Heart left ventricle (tissue), 16 donors: ENCODE results near the gene CXorf58. TPM values are rescaled to one million over a fixed set of nuclear protein-coding genes. Genes with fewer than 3 reads are reported as not detected.
A peak's percentile ranks its signal among the peaks of the same experiment; 100 is the strongest.

Source experiments
- ATAC-seq, 4 donors: fragments of 200-7000 bp; cut with Tn5 transposase; one replicate each; pipeline ENCODE4 v1.9.1; 2020 to 2022; ENCODE audit warnings: moderate library complexity in 4 of 4, mild to moderate bottlenecking in 3 of 4, moderate number of reproducible peaks in 1 of 4
- DNase-seq, 5 donors: peaks; one replicate each; pipeline ENCODE4 v3.0.0-alpha.2; 2020
- H3K27ac ChIP-seq, 12 donors: fragments of 200-600 bp; sonication (generic) in 4 of 12; one replicate each; pipeline versions ENCODE4 v1.5.0 to v1.8.0; 2016 to 2022; ENCODE audit warnings: mild to moderate bottlenecking in 2 of 12
- H3K27me3 ChIP-seq, 9 donors: fragments of 200-600 bp; sonication (generic) in 2 of 9; one replicate each; pipeline versions ENCODE4 v1.5.1 to v1.8.0; 2016 to 2022; ENCODE audit warnings: mild to moderate bottlenecking in 3 of 9
- H3K36me3 ChIP-seq, 9 donors: fragments of 200-600 bp; sonication (generic) in 2 of 9; one replicate each; pipeline versions ENCODE4 v1.5.0 to v1.8.0; 2018 to 2022; ENCODE audit warnings: mild to moderate bottlenecking in 2 of 9
- H3K4me1 ChIP-seq, 12 donors: fragments of 200-600 bp; sonication (generic) in 4 of 12; one replicate each; pipeline versions ENCODE4 v1.5.0 to v1.8.0; 2016 to 2022; ENCODE audit warnings: mild to moderate bottlenecking in 3 of 12
- H3K4me3 ChIP-seq, 12 donors: fragments of 200-600 bp; sonication (generic) in 4 of 12; one replicate each; pipeline versions ENCODE4 v1.5.0 to v1.8.0; 2017 to 2022; ENCODE audit warnings: mild to moderate bottlenecking in 9 of 12, moderate library complexity in 4 of 12
- H3K9me3 ChIP-seq, 12 donors: fragments of 200-600 bp; sonication (generic) in 4 of 12; one replicate each; pipeline versions ENCODE4 v1.5.0 to v1.8.0; 2016 to 2022; ENCODE audit warnings: mild to moderate bottlenecking in 1 of 12
- CTCF ChIP-seq, 12 donors: fragments of 200-600 bp; sonication (generic) in 4 of 12; IDR thresholded peaks; one replicate each; pipeline versions ENCODE4 v1.5.0 to v1.8.0; 2018 to 2022; ENCODE audit warnings: antibody characterized with exemption in 12 of 12, mild to moderate bottlenecking in 5 of 12
- POLR2A ChIP-seq, 2 donors: fragments of 450-650 bp; IDR thresholded peaks; one replicate each; pipeline ENCODE4 v1.6.1; 2017; ENCODE audit warnings: antibody characterized with exemption in 2 of 2, mild to moderate bottlenecking in 2 of 2, moderate library complexity in 2 of 2
- whole genome bisulfite sequencing, 4 donors: extraction: QIAGEN DNeasy Blood & Tissue Kit in 2 of 4; methylation state at CpG; one replicate each; pipeline versions ENCODE4 v1.1.5 to v1.1.7; 2013 to 2018; 5-methylcytosine and 5-hydroxymethylcytosine counted together
- intact Hi-C, 10 donors: fragments of 100-400 bp; cut with DNase I; formaldehyde crosslinking; loops; one replicate each; pipeline versions ENCODE4 v1.11.1 to v1.14.2; 2022
- polyA plus RNA-seq, 2 donors: library from polyadenylated mRNA; stranded (reverse); fragments of 200-250 nt; gene quantifications; one replicate each; pipeline ENCODE4 v1.2.3, GENCODE V29; 2013
- total RNA-seq, 9 donors: library from RNA; depleted of rRNA in 2 of 9; stranded (reverse); fragments of >200 nt in 2 of 9; fragmentation: NEBNext Ultra II Directional in 3 of 9; extraction: Animal tissue kit (Norgen Biotek cat#: 25700) in 3 of 9; gene quantifications; one replicate each; pipeline versions ENCODE4 v1.1.0 to v1.2.4, GENCODE V29; 2016 to 2023
- donor health status: ischemic (EF 13 %, LVEDD 7.1; RV severe dilation, severe dysfunction).
- donor health status: healthy with polysubstance abuse.
- donor health status: DM: no; HTN: yes; CAD: no.
- donor health status: DM: no; HTN: no; CAD: no.
- donor health status: ischemic (EF 25% LVEDD 6.9; RV normal size, moderate dysfunction).
- donor health status: ischemic (EF 25% LVEDD 5.7; RV mildly dilated, moderate dysfunction).
- donor health status: healthy.
- donor health status: DM: yes; HTN: yes; CAD: no.
- donor health status: ischemic (EF 35%, LVEDD 5.7; RV mildly dilated, moderate dysfunction).
- donor health status: nonischemic (EF 11% LVEDD 7.7; RV severe dilation, severe dysfunction).
- donor health status: DM: yes; HTN: yes; CAD: no.
- donor health status: PGD.
- donor health status: ischemic (EF 29% LVEDD 5.4; RV normal size, mild dysfunction).
- donor health status: nonischemic (EF 23%, LVEDD 6.1; RV moderate dilation, normal function).

CXorf58 gene
- total and polyA plus RNA-seq, 11 donors, result 0.10 to 0.30 (median 0.21) TPM; not detected in 5

GRCh38 chrX:23908219-23909004 is 606 bp downstream of the CXorf58 start:
- no peaks in the 10 kb centered on the region for H3K9me3 ChIP-seq
- H3K27ac ChIP-seq, result peak overlapping the region; percentile 43 to 96 (median 89)
- TF ChIP-seq CTCF (IDR thresholded peaks at IDR 0.05) (peak in 2 of 12 donors; percentile 11 to 33), POLR2A (IDR thresholded peaks at IDR 0.05) (no peak)
- peaks cover 0 to 24% (median 0%) of the 10 kb centered on the region in 9 donors for H3K27me3 ChIP-seq
- peak overlapping the region in 11 of 12 donors; percentile 49 to 92 (median 68) for H3K4me3 ChIP-seq
- DNase-seq (no peak), ATAC-seq (no peak)
- H3K36me3 ChIP-seq, result no peaks in the 10 kb centered on the region
- peaks cover 0 to 15% (median 2%) of the 10 kb centered on the region in 12 donors for H3K4me1 ChIP-seq
- intact Hi-C loops, result loop anchor here in 9 of 10 donors (1.0 to 10.0 kb wide), 11 partner anchors 114 to 241 kb away; partner anchors contain the start of genes EIF2S3 (in 9 of the 9), KLHL15 (in 3 of the 9), ACOT9 (in 1 of the 9) and PRDX4 (in 1 of the 9)
- WGBS, 4 donors, result 33 to 52% (median 40%) methylated on average over 13 of the region's 13 CpGs

GRCh38 chrX:23911126-23911835 is 3.5 kb downstream of the CXorf58 start:
- Histone ChIP-seq H3K27ac (peak overlapping the region in 1 of 12 donors; percentile 9), H3K4me3 (no peak overlapping the region), H3K27me3 (peaks cover 0 to 31% (median 0%) of the 10 kb centered on the region in 9 donors), H3K36me3 (no peaks in the 10 kb centered on the region), H3K9me3 (no peaks in the 10 kb centered on the region), H3K4me1 (peaks cover 0 to 15% (median 1%) of the 10 kb centered on the region in 12 donors)
- ATAC-seq (no peak), DNase-seq (no peak)
- intact Hi-C loops, result no loop called here
- WGBS, 4 donors, result 70 to 83% (median 77%) methylated on average over 5 of the region's 5 CpGs
- TF ChIP-seq CTCF (IDR thresholded peaks at IDR 0.05) (no peak), POLR2A (IDR thresholded peaks at IDR 0.05) (no peak)

- Histone ChIP-seq H3K9me3 (peaks cover 0 to 13% (median 0%) of the 10 kb centered on the region in 12 donors), H3K27me3 (peaks cover 0 to 19% (median 0%) of the 10 kb centered on the region in 9 donors), H3K36me3 (no peaks in the 10 kb centered on the region), H3K4me1 (no peaks in the 10 kb centered on the region), H3K4me3 (no peak overlapping the region), H3K27ac (no peak overlapping the region)
- no peak for ATAC-seq
- intact Hi-C loops, result no loop called here
- DNase-seq, result no peak
- 49 to 84% (median 70%) methylated on average over 1 of the region's 1 CpG for WGBS, 4 donors
- TF ChIP-seq CTCF (IDR thresholded peaks at IDR 0.05), result no peak
- no peak for TF ChIP-seq POLR2A (IDR thresholded peaks at IDR 0.05)
Observed at GRCh38 chrX:23919148-23919547, 11.3 kb downstream of the CXorf58 start.
